Activated CD4-positive, alpha-beta T cell treated with anti-CD3 and anti-CD28 coated beads, Interleukin-2, Interleukin-4, amounts not matched to agents 100 ng/mL and 50 ng/mL, durations not matched to agents 16 hours and 8 hours (primary cell): Measurements from ENCODE around the gene TSPAN9.
"Not testable (repeated sequence)": the region's sequence is repeated elsewhere in the genome, so short reads cannot be mapped to it uniquely, and the experiment has no call there.

Experiments used
- DNase-seq: peaks from one replicate; pipeline ENCODE4 v3.0.0-alpha.2; 2020; ENCODE audit warnings: low spot score

TSPAN9 gene

DNA sequence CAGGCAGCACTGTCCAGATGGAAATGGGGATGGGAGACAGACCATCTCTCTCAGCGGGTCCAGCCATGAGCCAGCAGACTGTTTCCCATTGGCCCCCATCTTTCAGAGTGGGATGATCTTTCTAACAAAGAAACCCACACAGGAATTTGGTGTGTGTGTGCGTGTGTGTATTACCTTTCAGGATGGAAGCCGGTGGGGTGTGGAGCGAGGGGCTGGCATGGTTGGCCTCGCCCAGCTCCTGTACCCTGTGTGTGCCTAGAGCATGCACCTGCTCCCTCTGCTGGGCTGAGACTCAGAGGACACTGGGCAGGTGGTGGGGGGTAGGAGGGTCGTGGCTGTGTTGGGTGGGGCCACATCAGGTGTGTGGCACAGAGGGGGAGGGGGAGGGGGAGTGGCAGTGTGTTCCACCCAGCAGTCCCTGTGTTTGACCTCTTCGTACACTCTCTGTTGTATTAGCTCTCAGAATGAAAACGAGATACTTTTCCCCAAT is 33.0 kb upstream of the TSPAN9 start:
- DNase-seq = no peak

DNA sequence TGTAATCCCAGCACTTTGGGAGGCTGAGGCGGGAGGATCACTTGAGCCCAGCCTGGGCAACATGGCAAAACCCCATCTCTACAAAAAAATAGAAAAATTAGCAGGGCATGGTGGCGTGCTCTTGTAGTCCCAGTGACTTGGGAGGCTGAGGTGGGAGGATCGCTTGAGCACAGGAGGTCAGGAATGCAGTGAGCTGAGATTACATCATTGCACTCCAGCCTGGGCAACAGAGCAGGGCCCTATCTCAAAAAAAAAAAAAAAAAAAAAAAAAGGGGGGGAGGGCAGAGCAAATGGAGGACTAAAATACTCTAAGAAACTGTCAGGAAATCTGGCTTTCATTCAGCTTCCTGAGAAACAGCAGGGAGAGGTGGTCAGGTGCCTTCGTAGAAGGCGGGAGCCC is 31.7 kb upstream of the TSPAN9 start:
- no peak for DNase-seq

DNA sequence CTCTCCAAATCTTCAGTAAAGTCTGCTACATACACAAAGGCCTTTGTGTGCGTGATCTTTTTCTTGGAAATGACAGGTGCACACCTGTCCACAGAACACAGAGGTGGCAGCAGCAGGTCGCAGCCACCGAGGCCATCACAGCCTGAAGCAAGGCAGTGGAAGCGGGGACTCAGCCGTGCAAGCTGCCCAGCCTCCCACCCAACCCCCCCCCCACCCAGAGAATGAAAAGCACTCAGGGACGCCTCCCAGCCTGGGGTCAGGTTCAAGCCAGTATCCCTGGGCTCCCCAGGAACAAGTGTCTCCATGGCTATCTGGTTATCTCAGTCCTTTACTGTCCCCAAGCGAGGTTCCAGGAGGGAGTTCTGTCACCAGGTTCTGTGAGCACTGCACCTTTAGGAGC is 31.2 kb upstream of the TSPAN9 start:
- DNase-seq = no peak

DNA sequence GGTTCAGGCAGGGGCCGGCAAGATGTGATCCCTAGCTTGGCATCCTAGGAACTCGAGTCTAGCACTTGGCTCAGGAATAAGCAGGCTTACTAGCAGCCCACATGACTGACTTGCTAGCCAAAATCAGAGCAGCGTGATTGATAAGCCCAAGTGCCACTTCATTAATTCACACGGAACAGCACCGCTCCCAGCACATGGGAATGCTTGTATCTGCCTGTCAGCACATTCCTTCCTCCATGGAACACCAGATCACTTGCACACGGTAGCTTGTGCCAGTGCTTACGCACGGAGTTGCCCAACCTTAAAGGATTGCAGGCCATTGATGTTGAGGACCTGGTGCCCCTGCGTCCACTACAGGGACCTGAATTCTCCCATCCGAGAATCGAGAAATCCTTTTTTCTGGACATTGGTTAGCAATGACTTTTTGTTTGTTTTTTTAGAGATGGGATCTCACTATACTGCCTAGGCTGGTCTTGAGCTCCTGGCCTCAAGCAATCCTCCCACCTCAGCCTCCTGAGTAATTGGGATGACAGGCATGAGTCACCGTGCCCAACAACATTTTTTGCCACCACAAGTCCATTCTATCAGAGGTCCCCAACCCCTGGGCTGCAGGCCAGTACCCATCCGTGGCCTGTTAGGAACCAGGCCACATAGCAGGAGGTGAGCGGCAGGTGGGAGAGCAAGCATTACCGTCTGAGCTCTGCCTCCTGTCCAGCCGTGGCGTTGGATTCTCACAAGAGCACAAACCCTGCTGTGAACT is 30.6 kb upstream of the TSPAN9 start:
- no peak for DNase-seq

DNA sequence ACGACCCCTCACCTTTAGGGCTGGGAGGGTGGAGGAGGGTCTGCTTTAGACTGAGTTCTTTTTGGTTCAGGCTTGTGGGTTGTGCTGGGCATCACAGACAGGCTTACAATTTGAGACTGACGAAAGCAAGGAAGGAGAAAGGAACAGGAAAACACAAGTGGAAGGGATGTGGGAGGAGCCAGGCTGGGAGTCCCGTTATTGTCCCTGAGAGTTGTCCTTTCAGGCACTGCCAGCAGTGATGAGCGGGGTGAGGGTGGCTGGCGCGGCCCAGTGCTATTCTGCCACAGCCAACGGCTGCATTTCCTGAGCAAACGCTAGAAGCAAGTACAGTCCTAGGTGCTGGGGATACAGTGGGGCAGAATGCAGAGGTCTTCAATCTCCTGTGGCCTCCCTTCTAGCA is 29.2 kb upstream of the TSPAN9 start:
- DNase-seq = no peak

DNA sequence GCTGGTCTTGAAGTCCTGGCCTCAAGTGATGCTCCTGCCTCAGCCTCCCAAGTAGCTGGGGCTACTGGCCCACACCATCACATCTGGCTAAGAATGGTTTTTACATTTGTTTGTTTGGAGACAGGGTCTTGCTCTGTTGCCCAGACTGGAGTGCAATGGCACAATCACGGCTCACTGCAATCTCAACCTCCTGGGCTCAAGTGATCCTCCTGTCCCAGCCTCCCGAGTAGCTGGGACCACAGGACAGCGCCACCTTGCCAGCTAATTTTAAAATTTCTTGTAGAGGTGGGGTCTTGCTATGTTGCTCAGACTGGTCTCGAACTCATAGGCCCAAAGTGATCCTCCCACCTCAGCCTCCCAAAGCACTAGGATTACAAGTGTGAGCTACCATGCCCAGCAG is 28.6 kb upstream of the TSPAN9 start:
- no peak for DNase-seq

DNA sequence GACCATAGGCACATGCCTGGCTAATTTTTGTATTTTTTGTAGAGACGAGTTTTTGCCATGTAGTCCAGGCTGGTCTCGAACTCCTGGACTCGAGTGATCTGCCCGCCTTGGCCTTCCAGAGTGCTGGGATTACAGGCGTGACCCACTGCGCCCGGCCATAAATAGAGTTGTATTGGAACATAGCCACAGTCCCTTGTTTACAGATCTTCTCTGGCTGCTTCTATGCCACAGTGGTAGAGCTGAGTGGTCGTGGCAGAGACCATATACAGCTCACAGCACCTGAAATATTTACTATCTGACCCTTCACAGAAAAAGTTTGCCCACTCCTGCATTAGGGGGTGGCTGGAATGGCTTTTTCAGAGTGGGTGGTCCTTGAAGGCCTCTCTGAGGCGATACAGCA is 28.0 kb upstream of the TSPAN9 start:
- DNase-seq = no peak

DNA sequence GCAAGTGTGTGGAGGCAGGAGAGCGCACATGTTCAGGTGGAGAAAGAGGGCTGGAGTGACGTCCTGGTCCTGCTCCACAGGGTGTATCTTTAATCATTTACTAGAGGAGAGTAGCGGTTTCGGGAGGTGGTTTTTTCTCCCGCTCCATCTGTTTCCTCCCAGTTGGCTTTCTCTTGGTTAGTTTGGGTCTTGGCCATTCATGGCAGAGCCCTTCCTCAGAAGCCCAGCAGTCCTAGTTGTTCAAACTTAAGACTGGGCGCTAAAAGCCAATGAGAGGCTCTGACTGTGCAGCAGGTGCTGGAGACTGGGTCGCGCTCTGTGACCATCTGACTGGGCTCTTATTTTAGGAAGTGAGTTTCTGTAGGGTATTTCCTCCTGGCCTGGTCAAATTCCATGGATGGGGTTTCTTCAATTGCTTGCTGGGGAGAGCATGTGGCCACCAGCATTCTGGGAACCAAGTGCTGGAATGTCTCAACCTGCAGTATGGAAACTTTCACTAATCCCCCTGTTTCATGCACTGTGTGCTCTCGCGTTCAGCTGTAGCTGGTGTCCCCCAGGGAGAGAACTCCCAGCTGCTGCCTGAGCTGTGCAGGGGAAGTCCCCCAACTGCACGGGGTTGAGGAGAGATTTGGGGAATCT is 27.4 kb upstream of the TSPAN9 start:
- no peak for DNase-seq

DNA sequence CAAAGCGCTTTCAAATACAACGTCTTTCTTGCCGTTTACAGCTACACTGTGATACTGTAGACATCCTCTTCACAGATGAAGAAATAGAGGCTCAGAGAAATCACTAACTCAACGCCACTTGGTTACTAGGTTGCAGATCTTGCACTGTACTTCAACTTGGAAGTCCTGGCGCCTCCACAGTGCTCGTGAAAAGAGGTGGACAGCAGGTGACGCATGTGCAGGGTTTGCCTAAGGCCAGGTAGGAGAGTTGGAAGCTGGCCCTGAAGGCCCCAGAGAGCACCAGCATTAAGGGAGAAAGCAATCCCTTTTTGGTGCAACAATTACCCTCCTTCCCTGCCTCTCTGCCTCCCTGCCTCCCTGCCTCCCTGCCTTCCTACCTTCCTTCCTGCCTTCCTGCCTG is 22.8 kb upstream of the TSPAN9 start:
- DNase-seq = no peak

DNA sequence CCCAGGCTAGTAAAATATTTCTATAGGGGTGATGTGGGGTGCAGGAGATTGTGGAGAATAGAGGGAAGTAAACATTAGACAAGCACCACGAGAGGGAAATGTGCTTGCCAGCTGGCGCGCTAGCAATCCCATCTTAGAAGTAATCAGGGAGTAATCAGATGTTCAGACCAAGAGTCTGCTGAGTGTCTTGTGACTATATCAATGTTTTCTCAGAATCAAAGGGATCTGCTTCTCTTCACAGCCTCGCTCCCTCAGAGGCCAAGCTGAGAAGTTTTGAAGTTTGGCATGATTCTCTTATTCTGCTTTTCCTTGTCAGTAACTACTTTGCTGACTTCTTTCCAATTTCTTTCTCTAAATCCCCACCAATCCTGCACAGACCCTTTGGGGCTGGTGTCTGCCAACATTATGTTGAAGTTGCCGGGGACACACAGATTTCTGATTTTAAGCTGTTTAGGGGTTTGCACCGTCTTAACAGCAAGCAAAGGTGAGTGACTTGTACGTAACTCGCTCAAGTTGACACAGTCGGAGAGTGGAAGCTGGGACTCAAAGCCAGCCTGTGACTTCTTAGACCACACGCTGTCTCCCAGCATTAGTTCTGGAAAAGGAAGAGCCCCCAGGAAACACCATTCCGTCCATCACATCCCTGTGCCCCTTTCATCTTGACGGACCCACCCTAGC is 22.0 kb upstream of the TSPAN9 start:
- no peak for DNase-seq

DNA sequence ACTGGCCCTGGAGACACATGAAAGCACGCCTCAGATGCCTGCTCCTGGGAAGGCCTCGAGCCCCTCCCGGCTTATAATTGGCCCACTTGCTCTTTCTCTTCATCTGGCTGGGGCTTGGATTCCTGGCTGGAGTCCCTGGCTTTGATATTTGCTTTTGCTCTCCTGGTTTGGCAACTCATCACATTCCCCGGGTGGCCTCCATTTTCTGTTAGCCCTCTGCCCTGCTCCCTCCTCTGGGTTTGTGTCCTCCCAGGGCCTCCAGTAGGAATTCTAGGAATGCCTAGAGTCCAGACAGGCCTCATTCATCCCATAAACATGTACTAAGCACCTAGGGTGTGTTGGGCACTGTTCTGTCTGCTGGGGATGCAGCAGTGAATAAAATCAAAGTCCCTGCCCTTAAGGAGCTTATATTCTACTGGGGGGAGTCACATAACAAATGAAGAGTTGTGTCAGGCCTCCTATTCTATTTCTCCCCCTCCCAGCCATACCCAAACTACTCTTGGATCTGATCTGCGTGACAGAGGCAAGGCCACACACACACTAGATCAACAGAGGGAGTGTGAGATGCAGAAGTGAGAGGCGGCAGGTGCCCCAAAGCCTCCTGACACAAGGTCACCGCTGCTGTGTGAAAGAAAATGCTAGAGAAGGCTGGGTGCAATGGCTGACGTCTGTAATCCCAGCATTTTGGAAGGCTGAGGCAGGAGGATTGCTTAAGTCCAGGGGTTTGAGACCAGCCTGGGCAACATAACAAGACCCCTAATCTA is 21.3 kb upstream of the TSPAN9 start:
- no peak for DNase-seq

DNA sequence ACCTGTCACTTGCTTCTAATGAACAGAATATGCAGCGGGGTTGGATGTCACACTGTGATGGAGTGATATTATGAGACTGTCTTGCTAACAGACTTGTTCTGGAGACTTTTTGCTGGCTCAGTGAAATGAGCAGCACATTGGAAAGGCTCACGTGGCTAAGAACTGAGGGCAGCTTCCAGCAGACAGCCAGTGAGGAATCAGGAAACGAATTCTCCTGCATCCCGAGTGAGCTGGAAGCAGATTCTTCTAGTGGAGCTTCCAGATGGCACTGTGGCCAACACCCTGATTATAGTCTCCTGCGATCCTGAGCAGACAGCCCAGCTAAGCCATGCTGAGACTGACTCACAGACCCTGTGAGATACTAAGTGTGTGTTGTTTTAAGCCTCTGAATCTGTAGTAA is 16.1 kb upstream of the TSPAN9 start:
- no peak for DNase-seq

DNA sequence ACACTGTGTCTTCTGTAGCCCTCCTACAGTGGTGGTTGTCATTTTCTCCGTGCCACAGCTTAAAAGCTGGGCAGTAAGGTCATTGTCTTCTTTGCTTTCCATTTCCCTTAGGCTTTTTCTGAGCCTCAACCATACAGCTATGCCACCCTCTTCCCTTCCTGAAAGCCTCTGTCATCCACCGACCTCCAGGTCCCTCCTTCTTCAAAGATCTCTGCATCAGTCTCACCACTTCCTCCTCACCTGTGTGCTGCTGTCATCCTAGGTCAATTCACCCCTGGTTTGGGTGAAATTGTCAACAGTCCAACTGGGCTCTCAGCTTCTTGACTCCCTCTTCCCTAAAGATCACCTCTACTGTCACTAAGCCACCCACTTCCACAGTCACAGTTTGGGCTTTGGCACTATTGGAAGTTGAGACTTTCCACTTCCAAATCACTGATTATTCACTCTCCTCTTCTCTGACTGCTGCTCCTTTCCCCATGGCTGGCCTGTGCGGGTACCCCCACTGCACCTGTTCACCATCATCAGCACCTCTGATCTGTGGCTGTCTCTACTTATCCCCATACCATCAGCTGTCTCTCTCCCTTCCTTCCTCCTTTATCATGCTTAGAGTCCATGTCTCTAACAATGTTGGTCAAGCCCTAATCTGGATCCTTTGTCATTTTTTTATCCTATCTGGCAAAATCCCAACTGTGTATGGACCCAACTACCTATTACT is 15.5 kb upstream of the TSPAN9 start:
- no peak for DNase-seq

DNA sequence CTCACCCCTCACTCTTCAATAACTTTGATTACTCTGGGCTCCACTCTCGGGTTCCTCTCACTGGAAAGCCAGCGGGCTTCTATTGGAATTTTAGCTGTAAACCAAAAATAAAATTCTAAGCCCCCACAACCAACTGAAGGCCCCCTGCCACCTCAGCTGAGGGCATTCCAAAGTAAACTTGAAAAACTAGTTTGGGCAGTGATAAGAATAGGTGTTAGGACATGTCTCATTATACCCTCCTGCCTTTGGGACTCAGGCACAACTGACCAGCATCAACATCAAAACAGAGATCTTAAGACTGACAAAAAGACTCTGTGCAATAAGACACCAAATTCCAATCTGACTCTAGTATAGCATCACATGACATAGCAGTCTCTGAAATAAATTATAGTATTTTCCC is 11.9 kb upstream of the TSPAN9 start:
- DNase-seq = no peak

DNA sequence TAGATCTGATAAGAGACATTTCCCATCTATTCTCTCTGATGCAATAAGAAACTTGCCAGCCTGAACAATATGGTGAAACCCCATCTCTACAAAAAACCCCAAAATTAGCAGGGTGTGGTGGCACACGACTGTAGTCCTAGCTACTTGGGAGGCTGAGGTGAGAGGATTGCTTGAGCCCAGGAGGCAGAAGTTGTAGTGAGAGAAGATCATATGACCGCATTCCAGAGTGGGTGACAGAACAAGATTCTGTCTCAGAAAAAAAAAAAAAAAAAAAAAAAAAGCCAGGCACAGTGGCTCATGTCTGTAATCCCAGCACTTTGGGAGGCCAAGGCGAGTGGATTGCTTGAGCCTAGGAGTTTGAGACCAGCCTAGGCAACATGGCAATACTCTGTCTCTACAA is 11.3 kb upstream of the TSPAN9 start:
- DNase-seq = not testable (repeated sequence)

DNA sequence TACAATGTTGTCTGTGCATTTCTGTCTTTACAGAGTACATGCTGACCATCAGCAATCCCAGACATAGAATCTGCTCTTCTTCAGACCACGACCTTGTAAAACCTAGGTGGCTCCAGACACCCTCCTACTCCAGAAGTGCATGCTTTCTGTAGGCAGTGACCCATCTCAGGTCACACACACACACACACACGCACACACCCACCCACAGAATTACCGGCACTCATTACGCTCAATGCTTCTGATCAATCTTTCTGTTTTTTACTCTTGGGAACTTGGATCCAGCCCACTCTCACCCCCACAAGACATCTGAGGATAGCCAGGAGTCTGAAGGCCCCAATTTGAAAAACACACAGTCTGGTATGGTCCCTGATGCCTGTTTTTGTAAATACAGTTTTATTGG is 7.5 kb upstream of the TSPAN9 start:
- no peak for DNase-seq

DNA sequence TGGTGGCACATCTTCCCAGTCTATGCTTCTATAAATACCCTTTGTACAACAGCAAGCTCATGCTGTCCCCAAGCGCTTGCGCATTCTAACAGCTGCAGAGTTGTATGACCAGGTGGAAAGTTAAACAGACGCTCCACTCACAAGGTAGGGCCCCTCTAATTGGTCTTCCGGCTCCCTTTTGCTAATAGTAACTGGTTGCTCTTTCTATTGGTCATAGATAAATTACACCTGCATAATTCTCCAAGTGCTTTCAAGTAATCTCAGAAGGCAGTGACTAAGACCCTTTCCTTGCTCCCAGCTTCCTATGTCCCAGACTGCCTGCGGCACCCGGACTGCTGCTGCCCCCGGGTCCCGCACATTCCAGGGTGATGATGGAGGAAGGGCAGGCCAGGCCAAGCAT is 6.1 kb upstream of the TSPAN9 start:
- DNase-seq = no peak

DNA sequence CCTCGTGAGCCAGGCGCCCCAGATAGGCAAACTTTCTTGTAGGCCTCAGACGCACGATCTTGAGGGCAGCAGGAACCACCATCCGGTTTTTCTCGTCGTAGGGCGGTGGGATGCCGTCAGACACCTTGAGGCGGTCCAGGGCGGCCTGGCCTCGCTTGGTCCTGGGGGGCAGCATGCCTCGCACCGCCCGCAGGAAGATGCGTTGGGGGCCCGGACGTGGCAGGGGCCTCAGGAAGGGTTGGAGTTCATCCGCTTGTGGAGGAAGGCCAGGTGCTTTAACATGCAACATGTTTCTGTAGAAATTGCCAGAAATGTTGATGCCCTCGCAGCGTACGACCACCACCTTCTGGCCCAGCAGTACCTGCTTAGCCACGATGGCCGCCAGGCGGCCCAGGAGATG is 5.5 kb upstream of the TSPAN9 start:
- DNase-seq = no peak

DNA sequence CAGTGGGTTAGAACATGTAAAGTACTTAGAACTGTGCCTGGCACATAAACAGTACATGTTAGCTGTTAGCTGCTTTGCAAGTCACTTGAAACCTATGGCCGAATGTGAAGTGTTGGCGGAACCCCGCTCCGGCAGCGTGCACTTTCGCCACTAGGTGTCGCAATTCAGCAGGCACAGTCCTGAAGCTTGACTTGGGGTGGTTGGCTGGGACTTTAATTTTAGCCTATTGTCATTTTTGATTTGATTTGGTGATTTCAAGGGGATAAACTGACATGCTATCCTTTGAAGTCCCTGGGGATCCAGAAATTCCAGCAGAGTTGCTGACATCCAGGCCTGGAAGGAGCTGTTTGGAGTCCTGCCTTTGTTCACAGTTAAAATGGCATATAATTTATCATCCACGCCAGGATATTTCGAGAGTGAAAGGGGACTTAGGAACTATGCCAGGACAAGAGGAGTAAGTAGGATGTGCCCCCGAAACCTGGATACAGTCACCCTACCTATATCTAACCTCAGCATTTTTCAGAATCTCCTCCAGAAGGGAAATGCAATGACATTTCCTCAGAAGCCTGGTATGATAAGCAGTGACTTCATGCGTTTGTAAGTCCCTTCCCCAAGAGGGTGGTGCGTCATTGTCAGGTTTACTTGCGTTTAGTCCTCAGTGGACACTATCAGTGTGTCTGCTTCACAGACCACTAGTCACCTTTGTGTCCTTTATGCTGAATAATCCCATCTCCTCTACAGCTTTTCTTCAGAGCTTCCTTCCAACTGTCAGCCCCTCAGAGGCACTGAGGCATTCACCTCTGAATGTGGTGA is 3.5 kb upstream of the TSPAN9 start:
- peak; percentile 86 for DNase-seq

DNA sequence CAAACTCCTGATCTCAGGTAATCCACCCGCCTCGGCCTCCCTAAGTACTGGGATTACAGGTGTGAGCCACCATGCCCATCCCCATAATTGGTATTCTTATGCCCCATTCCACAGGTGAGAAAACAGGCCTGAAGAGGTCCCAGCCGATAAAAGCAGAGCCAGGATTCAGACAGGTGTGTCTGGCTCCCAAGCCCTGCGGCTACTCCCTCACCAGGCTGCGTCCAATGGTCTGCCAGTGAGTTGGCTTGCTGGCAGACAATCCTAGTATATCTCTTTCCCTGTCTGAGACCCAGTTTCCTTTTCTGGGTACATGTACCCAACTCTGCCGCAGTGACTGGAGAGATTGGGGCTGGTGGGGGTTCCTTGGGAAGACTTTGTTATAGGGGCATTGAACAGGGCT is 1.9 kb upstream of the TSPAN9 start:
- DNase-seq = no peak

DNA sequence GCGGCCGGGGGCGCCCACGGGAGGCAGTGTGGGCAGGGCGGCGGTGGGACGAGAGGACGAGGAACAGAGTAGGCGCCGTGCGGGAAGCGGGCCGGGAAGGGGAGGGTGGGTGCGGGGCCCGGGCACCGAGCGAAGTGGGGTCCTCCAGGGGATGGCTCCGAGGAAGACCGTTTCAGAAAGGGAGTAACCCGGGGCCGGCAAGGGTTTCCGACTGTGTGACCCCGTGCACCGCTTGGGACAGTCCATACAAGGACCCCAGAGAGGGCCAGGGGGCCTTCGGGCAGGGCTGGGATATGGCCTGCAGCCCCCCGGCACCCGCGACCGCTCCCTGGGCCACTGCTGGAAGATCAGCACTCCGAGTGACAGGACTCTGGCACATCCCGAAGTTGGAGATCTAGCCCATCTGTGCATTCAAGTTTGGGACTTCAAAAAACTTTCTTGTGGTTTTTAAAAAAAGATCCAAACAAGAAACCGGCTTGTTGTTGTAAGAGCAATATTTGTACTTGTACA is 448 bp downstream of the TSPAN9 start:
- no peak for DNase-seq
